Left renal cortex interstitium (tissue), 4 donors: ENCODE data around the gene C19orf81. TPM values are rescaled to one million over a fixed set of nuclear protein-coding genes. Genes with fewer than 3 reads are reported as not detected.

Experiments used
- DNase-seq, 4 donors: peaks; one replicate each; pipeline ENCODE4 v3.0.0-alpha.2; 2013; ENCODE audit warnings: low read depth in 4 of 4, low spot score in 2 of 4, missing footprints in 1 of 4
- polyA plus RNA-seq, 4 donors: library from polyadenylated mRNA; unstranded; fragments of 120-200 nt; gene quantifications; one replicate each; pipeline ENCODE4 v1.2.1, GENCODE V29; 2013; ENCODE audit not compliant: insufficient read length in 4 of 4

The C19orf81 gene
- polyA plus RNA-seq, 4 donors: 1.3 to 5.1 (median 3.4) TPM

- no peak for DNase-seq
Measured at GRCh38 chr19:50705422-50706019, 56.3 kb downstream of the C19orf81 start.

- DNase-seq: no peak
Measured at GRCh38 chr19:50706387-50706786, 57.1 kb downstream of the C19orf81 start.

GRCh38 chr19:50708179-50708879 is 59.1 kb downstream of the C19orf81 start:
- DNase-seq: no peak

Other genes starting within 250 kb of the C19orf81 start
- gene SPIB, start 230.5 kb upstream of the C19orf81 start, polyA plus RNA-seq: 1 to 10 TPM in 2 of 4 donors, under 1 TPM in 2; 0.46 to 1.3 (median 0.90) TPM
- gene MYBPC2, start 216.6 kb upstream of the C19orf81 start, polyA plus RNA-seq: 1 to 10 TPM in 3 of 4 donors, under 1 TPM in 1; 0.86 to 1.9 (median 1.2) TPM
- gene EMC10, start 172.9 kb upstream of the C19orf81 start, polyA plus RNA-seq: 100 to 1,000 TPM; 109 to 209 (median 150) TPM
- gene GARIN5A, start 172.6 kb upstream of the C19orf81 start, polyA plus RNA-seq: 10 to 100 TPM in 2 of 4 donors, 1 to 10 TPM in 2; 6.6 to 12.4 (median 9.5) TPM
- 10 to 100 TPM in 3 of 4 donors, 1 to 10 TPM in 1; 8.9 to 20.2 (median 15.2) TPM for gene JOSD2, start 138.3 kb upstream of the C19orf81 start, polyA plus RNA-seq
- 10 to 100 TPM in 2 of 4 donors, 1 to 10 TPM in 2; 7.2 to 13.3 (median 10.6) TPM for gene ASPDH, start 135.5 kb upstream of the C19orf81 start, polyA plus RNA-seq
- 10 to 100 TPM; 15.0 to 27.1 (median 22.9) TPM for gene LRRC4B, start 81.0 kb upstream of the C19orf81 start, polyA plus RNA-seq
- gene SYT3, start 9.6 kb upstream of the C19orf81 start, polyA plus RNA-seq: 1 to 10 TPM in 1 of 4 donors, under 1 TPM in 3; 0.54 to 1.4 (median 0.73) TPM
- gene SHANK1, start 70.4 kb downstream of the C19orf81 start, polyA plus RNA-seq: 1 to 10 TPM; 4.3 to 9.9 (median 6.9) TPM
- 10 to 100 TPM; 30.0 to 45.4 (median 35.2) TPM for gene CLEC11A, start 73.9 kb downstream of the C19orf81 start, polyA plus RNA-seq
- gene GPR32, start 121.0 kb downstream of the C19orf81 start, polyA plus RNA-seq: not detected
- under 1 TPM in 3 of 4 donors, not detected in 1; 0.10 to 0.52 (median 0.25) TPM for gene ACP4, start 141.0 kb downstream of the C19orf81 start, polyA plus RNA-seq
- gene KLK1, start 174.3 kb downstream of the C19orf81 start, polyA plus RNA-seq: 1 to 10 TPM; 1.6 to 2.2 (median 1.9) TPM
- gene KLK15, start 184.1 kb downstream of the C19orf81 start, polyA plus RNA-seq: not detected
- gene KLK3, start 205.5 kb downstream of the C19orf81 start, polyA plus RNA-seq: under 1 TPM; 0.32 to 0.85 (median 0.57) TPM
- gene KLK2, start 224.0 kb downstream of the C19orf81 start, polyA plus RNA-seq: under 1 TPM in 2 of 4 donors, not detected in 2; 0.39 to 0.42 TPM